Liver (tissue), 9 donors: ENCODE data around the gene LMCD1. TPM values are rescaled to one million over a fixed set of nuclear protein-coding genes. Genes with fewer than 3 reads are reported as not detected.
"Not testable (repeated sequence)": the region's sequence is repeated elsewhere in the genome, so short reads cannot be mapped to it uniquely, and the experiment has no call there.

ENCODE experiments used
- DNase-seq: peaks from one replicate; pipeline ENCODE4 v3.0.0-alpha.2; 2017; ENCODE audit warnings: low spot score
- H3K27ac ChIP-seq, 2 donors: one replicate each; pipeline ENCODE4 v1.7.0; 2013; ENCODE audit warnings: inconsistent platforms in 2 of 2, low read length in 2 of 2, control low read depth in 1 of 2, low read depth in 1 of 2, mild to moderate bottlenecking in 1 of 2
- H3K27me3 ChIP-seq, 4 donors: one replicate each; pipeline versions ENCODE4 v1.6.1 to v1.7.0; 2013; ENCODE audit warnings: low read length in 3 of 4, inconsistent platforms in 1 of 4, mild to moderate bottlenecking in 1 of 4, moderate library complexity in 1 of 4; ENCODE audit not compliant: control insufficient read depth in 4 of 4, insufficient read depth in 4 of 4
- H3K36me3 ChIP-seq, 4 donors: one replicate each; pipeline versions ENCODE4 v1.6.1 to v1.7.0; 2013; ENCODE audit warnings: low read length in 3 of 4, mild to moderate bottlenecking in 3 of 4, low read depth in 1 of 4, moderate library complexity in 1 of 4; ENCODE audit not compliant: control insufficient read depth in 4 of 4, insufficient read depth in 3 of 4
- H3K4me1 ChIP-seq, 4 donors: one replicate each; pipeline versions ENCODE4 v1.6.1 to v1.7.0; 2013; ENCODE audit warnings: low read length in 3 of 4, mild to moderate bottlenecking in 3 of 4, moderate library complexity in 1 of 4; ENCODE audit not compliant: control insufficient read depth in 4 of 4, insufficient read depth in 4 of 4
- H3K4me3 ChIP-seq, 3 donors: one replicate each; pipeline versions ENCODE4 v1.6.1 to v1.7.0; 2013; ENCODE audit warnings: low read length in 3 of 3, control low read depth in 1 of 3, low read depth in 1 of 3, mild to moderate bottlenecking in 1 of 3
- H3K9ac ChIP-seq, 2 donors: one replicate each; pipeline ENCODE4 v1.7.0; 2013; ENCODE audit warnings: low read length in 2 of 2, mild to moderate bottlenecking in 2 of 2, moderate library complexity in 2 of 2, control low read depth in 1 of 2, low read depth in 1 of 2
- H3K9me3 ChIP-seq, 4 donors: one replicate each; pipeline versions ENCODE4 v1.6.1 to v1.7.0; 2013; ENCODE audit warnings: low read length in 3 of 4; ENCODE audit not compliant: control insufficient read depth in 4 of 4
- ATF3 ChIP-seq: IDR thresholded peaks from 2 replicates; pipeline ENCODE4 v1.6.1; 2016; ENCODE audit warnings: antibody characterized with exemption
- CTCF ChIP-seq: fragments of 150-350 bp; IDR thresholded peaks from 2 replicates; pipeline ENCODE4 v1.5.1; 2017; ENCODE audit warnings: improper control_type of control experiment, low read depth, low read length; ENCODE audit not compliant: missing input control
- FOXA1 ChIP-seq: IDR thresholded peaks from 2 replicates; pipeline ENCODE4 v1.6.1; 2016; ENCODE audit warnings: antibody characterized with exemption
- GABPA ChIP-seq, 2 donors: IDR thresholded peaks in 1 of 2; conservative IDR thresholded peaks in 1 of 2; 2 replicates each; pipeline ENCODE4 v1.6.1; 2016; ENCODE audit warnings: antibody characterized with exemption in 2 of 2, mild to moderate bottlenecking in 1 of 2, moderate library complexity in 1 of 2
- HNF4A ChIP-seq, 2 donors: conservative IDR thresholded peaks; 2 replicates each; pipeline ENCODE4 v1.6.1; 2016; ENCODE audit warnings: antibody characterized with exemption in 2 of 2, mild to moderate bottlenecking in 2 of 2
- HNF4G ChIP-seq: IDR thresholded peaks from 2 replicates; pipeline ENCODE4 v1.6.1; 2016; ENCODE audit warnings: antibody characterized with exemption
- JUND ChIP-seq, 2 donors: IDR thresholded peaks; 2 replicates each; pipeline ENCODE4 v1.6.1; 2016; ENCODE audit warnings: antibody characterized with exemption in 2 of 2
- MAX ChIP-seq: IDR thresholded peaks from 2 replicates; pipeline ENCODE4 v1.6.1; 2016; ENCODE audit warnings: antibody characterized with exemption
- NR2F2 ChIP-seq: IDR thresholded peaks from 2 replicates; pipeline ENCODE4 v1.6.1; 2016; ENCODE audit warnings: antibody characterized with exemption
- RAD21 ChIP-seq, 2 donors: IDR thresholded peaks; 2 replicates each; pipeline ENCODE4 v1.6.1; 2016; ENCODE audit warnings: antibody characterized with exemption in 2 of 2, mild to moderate bottlenecking in 2 of 2
- REST ChIP-seq: IDR thresholded peaks from 2 replicates; pipeline ENCODE4 v1.6.1; 2016; ENCODE audit warnings: antibody characterized with exemption, mild to moderate bottlenecking
- RXRA ChIP-seq, 2 donors: IDR thresholded peaks; 2 replicates each; pipeline ENCODE4 v1.6.1; 2017 to 2018; ENCODE audit warnings: antibody characterized with exemption in 2 of 2, mild to moderate bottlenecking in 1 of 2
- SP1 ChIP-seq: IDR thresholded peaks from 2 replicates; pipeline ENCODE4 v1.6.1; 2018; ENCODE audit warnings: antibody characterized with exemption, mild to moderate bottlenecking
- YY1 ChIP-seq: IDR thresholded peaks from 2 replicates; pipeline ENCODE4 v1.6.1; 2016; ENCODE audit warnings: antibody characterized with exemption, mild to moderate bottlenecking
- ZBTB33 ChIP-seq: IDR thresholded peaks from 2 replicates; pipeline ENCODE4 v1.6.1; 2016; ENCODE audit warnings: antibody characterized with exemption
- WGBS: extraction: QIAGEN DNeasy Blood & Tissue Kit; methylation state at CpG from one replicate; pipeline ENCODE4 v1.1.7; 2013; 5-methylcytosine and 5-hydroxymethylcytosine counted together
- polyA plus RNA-seq, 2 donors: library from polyadenylated mRNA; stranded (reverse) in 1 of 2; unstranded in 1 of 2; fragments of 200-250 nt in 1 of 2; fragments of >200 nt in 1 of 2; fragmentation: Nextera tagmentation in 1 of 2; extraction: Ambion mirVana in 1 of 2; gene quantifications; one replicate each; pipeline versions ENCODE4 v1.2.1 to v1.2.3, GENCODE V29; 2013 to 2015
- total RNA-seq, 2 donors: library from RNA; depleted of rRNA; stranded (reverse); fragments of >200 nt; gene quantifications; one replicate each; pipeline ENCODE4 v1.2.3, GENCODE V29; 2014
- donor health status: healthy.
- donor health status: healthy.
- donor health status: healthy.
- donor health status: healthy.
- donor health status: healthy.

LMCD1 gene
- total and polyA plus RNA-seq, 4 donors = 3.1 to 8.3 (median 6.0) TPM

GRCh38 chr3:8580434-8580833 lies 78.8 kb downstream of the LMCD1 start:
- DNase-seq, H3K27ac ChIP-seq, H3K9me3 ChIP-seq, H3K9ac ChIP-seq, H3K36me3 ChIP-seq, H3K27me3 ChIP-seq, H3K4me1 ChIP-seq, H3K4me3 ChIP-seq: not testable (repeated sequence)
- 73% methylated on average over 5 of the region's 5 CpGs for WGBS

GRCh38 chr3:8581373-8581772 lies 79.8 kb downstream of the LMCD1 start:
- no peak overlapping the region for H3K27ac ChIP-seq
- H3K36me3 ChIP-seq = no peaks in the 10 kb centered on the region
- 92% methylated on average over 3 of the region's 3 CpGs for WGBS
- H3K4me3 ChIP-seq = no peak overlapping the region
- H3K27me3 ChIP-seq = no peaks in the 10 kb centered on the region
- H3K9me3 ChIP-seq = no peaks in the 10 kb centered on the region
- H3K4me1 ChIP-seq = no peaks in the 10 kb centered on the region
- no peak for DNase-seq
- TF ChIP-seq SP1 = no peak
- no peak for TF ChIP-seq RXRA (IDR thresholded peaks at IDR 0.05)
- TF ChIP-seq REST = no peak
- no peak for TF ChIP-seq ATF3
- TF ChIP-seq NR2F2 = no peak
- TF ChIP-seq HNF4G = no peak
- no peak for TF ChIP-seq FOXA1
- no peak for TF ChIP-seq RAD21 (IDR thresholded peaks at IDR 0.05)
- H3K9ac ChIP-seq = no peak overlapping the region

- WGBS = 96% methylated on average over 6 of the region's 6 CpGs
- H3K27ac ChIP-seq = no peak overlapping the region
- H3K9ac ChIP-seq = no peak overlapping the region
- no peaks in the 10 kb centered on the region for H3K36me3 ChIP-seq
- no peaks in the 10 kb centered on the region for H3K9me3 ChIP-seq
- DNase-seq = no peak
- H3K4me1 ChIP-seq = no peaks in the 10 kb centered on the region
- H3K4me3 ChIP-seq = no peak overlapping the region
- no peaks in the 10 kb centered on the region for H3K27me3 ChIP-seq
- TF ChIP-seq FOXA1 (no peak), MAX (no peak), REST (no peak), GABPA (IDR thresholded peaks at IDR 0.05 in 1 of 2, conservative IDR thresholded peaks at IDR 0.05 in 1 of 2) (no peak), RXRA (IDR thresholded peaks at IDR 0.05) (no peak), YY1 (no peak), HNF4A (conservative IDR thresholded peaks at IDR 0.05) (no peak), ZBTB33 (no peak), RAD21 (IDR thresholded peaks at IDR 0.05) (no peak), HNF4G (no peak), CTCF (no peak), ATF3 (no peak), JUND (IDR thresholded peaks at IDR 0.05) (no peak)
Measured at GRCh38 chr3:8581806-8582445, 80.3 kb downstream of the LMCD1 start.
